ENCODE measurements around the gene CBFA2T3. TPM values are rescaled to one million over a fixed set of nuclear protein-coding genes. Genes with fewer than 3 reads are reported as not detected.

The CBFA2T3 gene
- total RNA-seq, 1 donor from 2014 or later, result 4.6 TPM

DNA sequence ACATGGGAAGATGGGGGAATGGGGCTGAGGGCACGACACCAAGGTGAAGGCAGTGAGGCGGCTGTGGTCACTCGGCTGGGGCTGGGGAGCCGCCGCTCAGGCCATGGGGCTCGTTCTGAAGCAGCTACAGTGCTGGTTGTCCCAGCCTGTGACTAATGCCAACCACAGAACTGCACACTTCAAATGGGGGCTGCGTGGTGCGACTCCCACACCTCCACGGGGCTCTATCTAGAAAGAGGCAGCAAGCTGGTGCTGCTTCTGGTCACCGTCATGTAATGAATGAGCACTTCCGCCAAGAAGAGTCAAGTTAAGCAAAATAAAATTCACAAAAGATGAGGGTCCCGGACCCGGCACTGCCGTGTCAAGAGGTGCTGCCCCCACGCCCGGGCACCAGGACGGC lies 140.2 kb downstream of the CBFA2T3 start:
- Mint-ChIP-seq H3K27ac (ENCODE audit: unreplicated experiment) (peak overlapping the region; percentile 86), H3K9me3 (no peaks in the 10 kb centered on the region), H3K4me1 (no peaks in the 10 kb centered on the region), H3K27me3 (ENCODE audit: low read depth) (no peaks in the 10 kb centered on the region), H3K36me3 (ENCODE audit: low read depth) (no peaks in the 10 kb centered on the region), H3K4me3 (no peak overlapping the region)
- TF ChIP-seq, protein P1, sequence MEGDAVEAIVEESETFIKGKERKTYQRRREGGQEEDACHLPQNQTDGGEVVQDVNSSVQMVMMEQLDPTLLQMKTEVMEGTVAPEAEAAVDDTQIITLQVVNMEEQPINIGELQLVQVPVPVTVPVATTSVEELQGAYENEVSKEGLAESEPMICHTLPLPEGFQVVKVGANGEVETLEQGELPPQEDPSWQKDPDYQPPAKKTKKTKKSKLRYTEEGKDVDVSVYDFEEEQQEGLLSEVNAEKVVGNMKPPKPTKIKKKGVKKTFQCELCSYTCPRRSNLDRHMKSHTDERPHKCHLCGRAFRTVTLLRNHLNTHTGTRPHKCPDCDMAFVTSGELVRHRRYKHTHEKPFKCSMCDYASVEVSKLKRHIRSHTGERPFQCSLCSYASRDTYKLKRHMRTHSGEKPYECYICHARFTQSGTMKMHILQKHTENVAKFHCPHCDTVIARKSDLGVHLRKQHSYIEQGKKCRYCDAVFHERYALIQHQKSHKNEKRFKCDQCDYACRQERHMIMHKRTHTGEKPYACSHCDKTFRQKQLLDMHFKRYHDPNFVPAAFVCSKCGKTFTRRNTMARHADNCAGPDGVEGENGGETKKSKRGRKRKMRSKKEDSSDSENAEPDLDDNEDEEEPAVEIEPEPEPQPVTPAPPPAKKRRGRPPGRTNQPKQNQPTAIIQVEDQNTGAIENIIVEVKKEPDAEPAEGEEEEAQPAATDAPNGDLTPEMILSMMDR (conservative IDR thresholded peaks at IDR 0.05), result no peak
- DNase-seq (ENCODE audit: low read depth, low spot score), result no peak

GRCh38 chr16:88835818-88836217 lies 141.2 kb downstream of the CBFA2T3 start:
- H3K36me3 Mint-ChIP-seq (ENCODE audit: low read depth), result no peaks in the 10 kb centered on the region
- TF ChIP-seq, protein P1 (conservative IDR thresholded peaks at IDR 0.05), result no peak
- no peaks in the 10 kb centered on the region for H3K9me3 Mint-ChIP-seq
- no peaks in the 10 kb centered on the region for H3K4me1 Mint-ChIP-seq
- H3K27ac Mint-ChIP-seq (ENCODE audit: unreplicated experiment), result no peak overlapping the region
- DNase-seq (ENCODE audit: low read depth, low spot score), result no peak
- H3K27me3 Mint-ChIP-seq (ENCODE audit: low read depth), result no peaks in the 10 kb centered on the region
- no peak overlapping the region for H3K4me3 Mint-ChIP-seq

- no peak for DNase-seq (ENCODE audit: low read depth, low spot score)
- no peaks in the 10 kb centered on the region for H3K9me3 Mint-ChIP-seq
- TF ChIP-seq, protein P1 (conservative IDR thresholded peaks at IDR 0.05), result no peak
- no peaks in the 10 kb centered on the region for H3K4me1 Mint-ChIP-seq
- H3K36me3 Mint-ChIP-seq (ENCODE audit: low read depth), result no peaks in the 10 kb centered on the region
- no peak overlapping the region for H3K4me3 Mint-ChIP-seq
- H3K27me3 Mint-ChIP-seq (ENCODE audit: low read depth), result no peaks in the 10 kb centered on the region
- H3K27ac Mint-ChIP-seq (ENCODE audit: unreplicated experiment), result no peak overlapping the region
These were observed 141.6 kb downstream of the CBFA2T3 start for GRCh38 chr16:88835383-88835782.

DNA sequence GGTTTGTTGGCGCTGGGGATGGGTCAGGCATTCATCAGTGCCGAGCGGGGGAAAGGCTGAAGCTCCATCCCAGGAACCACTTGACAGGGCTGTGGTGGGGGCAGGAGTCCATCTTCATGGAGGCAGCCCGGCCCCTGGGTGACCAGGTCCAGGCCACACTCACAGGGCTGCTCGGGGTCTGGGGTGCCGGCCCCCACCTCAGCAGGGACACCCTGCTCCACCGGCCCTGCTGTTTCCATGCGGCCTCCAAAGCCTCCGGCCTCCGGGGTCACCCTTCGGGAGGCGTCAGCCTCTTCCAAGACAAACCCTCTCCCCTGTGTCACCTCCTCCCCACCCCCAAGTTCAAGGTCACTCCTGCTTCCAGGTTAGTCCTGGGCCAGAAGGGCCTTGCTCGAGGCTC lies 142.3 kb downstream of the CBFA2T3 start:
- Mint-ChIP-seq H3K27me3 (ENCODE audit: low read depth) (no peaks in the 10 kb centered on the region), H3K36me3 (ENCODE audit: low read depth) (no peaks in the 10 kb centered on the region), H3K9me3 (no peaks in the 10 kb centered on the region), H3K27ac (ENCODE audit: unreplicated experiment) (no peak overlapping the region), H3K4me1 (no peaks in the 10 kb centered on the region), H3K4me3 (no peak overlapping the region)
- TF ChIP-seq, protein P1 (conservative IDR thresholded peaks at IDR 0.05), result no peak
- no peak for DNase-seq (ENCODE audit: low read depth, low spot score)

DNA sequence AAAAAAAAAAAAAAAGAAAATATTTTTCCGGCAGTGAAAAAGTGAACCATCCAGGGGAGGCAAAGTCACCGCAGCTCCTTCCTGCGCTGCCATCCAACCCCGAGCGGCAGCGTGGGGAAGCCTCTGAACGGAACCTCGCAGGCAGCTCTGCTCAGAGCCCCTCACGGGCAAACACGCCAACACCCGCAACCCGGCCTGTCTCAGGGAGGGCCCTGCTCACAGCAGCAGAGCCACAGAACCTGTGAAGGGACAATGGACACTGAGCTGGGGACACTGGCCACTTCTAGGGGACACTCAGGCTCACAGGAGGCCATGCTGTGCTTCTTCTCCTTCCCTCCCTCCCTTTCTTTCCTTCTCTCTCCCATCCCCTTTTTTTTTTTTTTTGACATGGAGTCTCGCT lies 143.9 kb downstream of the CBFA2T3 start:
- H3K27ac Mint-ChIP-seq (ENCODE audit: unreplicated experiment), result no peak overlapping the region
- no peak for DNase-seq (ENCODE audit: low read depth, low spot score)
- TF ChIP-seq, protein P1 (conservative IDR thresholded peaks at IDR 0.05), result no peak

GRCh38 chr16:88831838-88832237 lies 145.2 kb downstream of the CBFA2T3 start:
- H3K27ac Mint-ChIP-seq (ENCODE audit: unreplicated experiment), result peak overlapping the region; percentile 75
- no peak for DNase-seq (ENCODE audit: low read depth, low spot score)
- no peaks in the 10 kb centered on the region for H3K27me3 Mint-ChIP-seq (ENCODE audit: low read depth)
- no peaks in the 10 kb centered on the region for H3K9me3 Mint-ChIP-seq
- TF ChIP-seq, protein P1 (conservative IDR thresholded peaks at IDR 0.05), result no peak
- no peaks in the 10 kb centered on the region for H3K4me1 Mint-ChIP-seq
- no peak overlapping the region for H3K4me3 Mint-ChIP-seq
- H3K36me3 Mint-ChIP-seq (ENCODE audit: low read depth), result no peaks in the 10 kb centered on the region

More for the DNA sequence above, 143.9 kb downstream of the CBFA2T3 start:
- H3K36me3 Mint-ChIP-seq (ENCODE audit: low read depth), result no peaks in the 10 kb centered on the region
- no peaks in the 10 kb centered on the region for H3K27me3 Mint-ChIP-seq (ENCODE audit: low read depth)
- no peaks in the 10 kb centered on the region for H3K9me3 Mint-ChIP-seq
- no peak overlapping the region for H3K4me3 Mint-ChIP-seq
- H3K4me1 Mint-ChIP-seq, result no peaks in the 10 kb centered on the region

Measured in neural crest cell (in vitro differentiated cells).